Immature natural killer cell (primary cell): ENCODE measurements around the gene P2RY6. TPM values are rescaled to one million over a fixed set of nuclear protein-coding genes. Genes with fewer than 3 reads are reported as not detected.
"Not testable (repeated sequence)": the region's sequence is repeated elsewhere in the genome, so short reads cannot be mapped to it uniquely, and the experiment has no call there.

ENCODE experiments used
- DNase-seq, 3 donors: peaks; one replicate each; pipeline ENCODE4 v3.0.0; 2022; ENCODE audit warnings: mixed read lengths in 1 of 3
- H3K27ac Mint-ChIP-seq, 6 donors: one replicate each; pipeline ENCODE4 v1.8.0; 2020; ENCODE audit warnings: mixed read lengths in 6 of 6, mild to moderate bottlenecking in 5 of 6, inconsistent platforms in 4 of 6, moderate library complexity in 3 of 6
- H3K27me3 Mint-ChIP-seq, 3 donors: one replicate each; pipeline ENCODE4 v1.8.0; 2020 to 2021; ENCODE audit warnings: low read depth in 3 of 3, mild to moderate bottlenecking in 3 of 3, mixed read lengths in 3 of 3, moderate library complexity in 3 of 3, inconsistent platforms in 1 of 3
- H3K36me3 Mint-ChIP-seq, 3 donors: one replicate each; pipeline ENCODE4 v1.8.0; 2020; ENCODE audit warnings: mixed read lengths in 3 of 3, inconsistent platforms in 2 of 3, mild to moderate bottlenecking in 2 of 3
- H3K4me1 Mint-ChIP-seq, 2 donors: one replicate each; pipeline ENCODE4 v1.8.0; 2020; ENCODE audit warnings: inconsistent platforms in 2 of 2, mild to moderate bottlenecking in 2 of 2, mixed read lengths in 2 of 2, moderate library complexity in 1 of 2
- H3K4me3 Mint-ChIP-seq, 5 donors: one replicate each; pipeline ENCODE4 v1.8.0; 2020; ENCODE audit warnings: mild to moderate bottlenecking in 5 of 5, mixed read lengths in 5 of 5, inconsistent platforms in 3 of 5, moderate library complexity in 3 of 5
- H3K9me3 Mint-ChIP-seq, 6 donors: one replicate each; pipeline ENCODE4 v1.8.0; 2020; ENCODE audit warnings: mild to moderate bottlenecking in 6 of 6, mixed read lengths in 6 of 6, inconsistent platforms in 4 of 6, moderate library complexity in 3 of 6
- polyA plus RNA-seq, 3 donors: library from polyadenylated mRNA; unstranded; fragments of 300-500 nt; fragmentation: Illumina TruSeq; gene quantifications; one replicate each; pipeline ENCODE4 v1.2.3, GENCODE V29; 2021

P2RY6 gene
- polyA plus RNA-seq, 3 donors from 2014 or later, result 3.0 TPM; not detected in 2

DNA sequence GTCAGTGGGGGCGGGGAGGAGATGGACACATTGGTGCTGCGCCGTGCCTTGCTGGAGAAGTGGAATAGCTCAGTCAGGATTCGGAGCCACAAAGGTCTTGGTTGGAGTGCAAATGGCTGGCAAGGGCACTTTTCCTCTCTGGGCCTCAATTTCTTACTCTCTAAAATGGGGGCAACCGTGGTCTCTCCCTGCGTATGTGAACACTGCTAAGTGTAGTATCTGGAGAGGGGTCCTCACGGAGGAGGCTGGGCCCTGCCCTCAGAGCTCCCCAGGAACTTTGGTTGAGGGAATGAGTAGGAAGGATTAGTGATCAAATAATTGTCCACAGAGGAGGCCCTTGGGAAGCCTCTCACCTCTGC lies 521 bp downstream of the P2RY6 start:
- Mint-ChIP-seq H3K9me3 (no peaks in the 10 kb centered on the region), H3K27me3 (peaks cover 2 to 4% (median 3%) of the 10 kb centered on the region in 3 donors), H3K27ac (no peak overlapping the region), H3K4me1 (no peaks in the 10 kb centered on the region), H3K36me3 (no peaks in the 10 kb centered on the region), H3K4me3 (peak overlapping the region in 1 of 5 donors; percentile 13)
- DNase-seq, result no peak

DNA sequence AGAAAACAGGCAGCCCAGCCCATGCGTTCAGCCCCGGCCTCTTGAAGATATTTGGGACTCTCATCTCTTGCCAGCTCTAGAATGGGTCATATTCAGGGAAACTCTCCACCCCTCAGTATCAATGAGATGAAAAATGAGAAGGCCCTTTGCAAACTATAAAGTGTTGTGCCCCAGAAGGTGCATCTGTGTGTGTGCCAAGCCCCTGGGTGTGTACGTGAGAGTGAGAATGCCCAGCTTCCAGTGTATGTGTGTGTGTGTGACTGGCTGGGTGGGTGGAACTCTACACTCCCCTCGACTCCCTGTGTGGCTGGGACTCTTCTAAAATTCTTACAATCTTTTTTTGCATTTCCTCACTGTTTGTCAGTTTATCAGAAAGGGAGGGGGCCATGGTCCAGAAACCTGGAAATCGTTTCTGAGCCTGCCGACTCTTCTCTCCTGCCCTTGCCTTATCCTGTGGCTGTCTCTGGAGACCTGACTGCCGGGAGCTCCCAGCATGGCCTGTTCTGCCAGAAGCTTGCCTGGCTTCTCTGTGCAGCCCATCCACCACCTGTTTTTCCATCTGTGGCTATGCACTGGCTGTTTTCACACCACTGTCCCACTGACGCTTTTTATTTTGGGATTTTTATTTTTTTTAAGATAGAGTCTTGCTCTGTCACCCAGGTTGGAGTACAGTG lies 1.2 kb downstream of the P2RY6 start:
- Mint-ChIP-seq H3K4me3 (no peak overlapping the region), H3K27ac (no peak overlapping the region), H3K27me3 (peaks cover 2 to 4% (median 3%) of the 10 kb centered on the region in 3 donors), H3K9me3 (no peaks in the 10 kb centered on the region), H3K4me1 (no peaks in the 10 kb centered on the region), H3K36me3 (no peaks in the 10 kb centered on the region)
- no peak for DNase-seq

DNA sequence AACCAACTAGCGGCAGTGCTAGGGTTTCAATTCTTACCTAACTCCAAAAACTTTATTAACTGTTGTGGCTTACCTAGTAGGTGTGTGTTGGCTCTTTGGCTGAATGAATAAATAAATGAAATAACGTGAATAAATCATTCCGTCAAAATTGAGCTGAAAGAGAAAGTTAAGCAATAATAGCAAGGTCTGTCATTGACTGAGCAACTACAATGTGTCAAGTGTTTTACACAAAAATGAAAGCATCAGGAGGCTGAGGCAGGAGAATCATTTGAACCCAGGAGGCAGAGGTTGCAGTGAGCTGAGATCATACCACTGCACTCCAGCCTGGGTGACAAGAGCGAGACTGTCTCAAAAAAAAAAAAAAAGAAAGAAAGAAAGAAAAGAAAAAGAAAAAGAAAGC lies 2.1 kb downstream of the P2RY6 start:
- H3K9me3 Mint-ChIP-seq, DNase-seq, H3K4me1 Mint-ChIP-seq, H3K27me3 Mint-ChIP-seq, H3K36me3 Mint-ChIP-seq, H3K4me3 Mint-ChIP-seq, H3K27ac Mint-ChIP-seq: not testable (repeated sequence)

DNA sequence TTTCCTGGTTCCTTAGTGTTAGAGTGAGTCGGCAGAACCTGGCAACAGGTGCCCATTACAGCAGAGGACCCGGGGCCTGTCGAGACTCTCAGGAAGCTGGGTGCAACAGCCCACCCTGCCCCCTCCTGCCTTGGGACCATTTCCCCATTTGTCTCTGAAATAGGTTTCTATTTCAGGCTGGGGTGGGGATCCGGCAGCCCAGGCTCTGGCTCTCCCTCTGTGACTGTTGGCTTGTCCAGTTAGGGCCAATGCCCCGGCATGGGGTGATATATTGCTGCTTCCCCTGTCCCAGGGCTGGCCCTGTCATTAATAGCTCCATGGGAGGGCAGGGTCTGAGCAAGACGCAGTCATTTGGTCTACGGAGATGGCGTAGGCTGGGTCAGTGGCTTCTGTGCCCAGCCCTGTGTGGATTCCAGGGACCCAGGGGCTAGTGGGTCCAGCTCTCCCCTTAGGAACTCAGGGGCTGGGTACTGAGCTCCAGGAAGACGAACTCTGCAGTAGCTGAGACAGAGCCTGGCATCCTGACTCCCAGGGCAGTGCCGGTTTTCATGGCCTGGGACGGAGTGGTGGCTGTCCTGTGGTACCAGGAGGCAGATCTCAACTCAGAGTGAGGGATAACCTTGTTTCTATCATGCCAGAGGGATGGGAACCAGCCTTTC lies 2.7 kb downstream of the P2RY6 start:
- Mint-ChIP-seq H3K27me3 (peaks cover 2 to 4% (median 4%) of the 10 kb centered on the region in 3 donors), H3K4me3 (no peak overlapping the region), H3K36me3 (no peaks in the 10 kb centered on the region), H3K9me3 (no peaks in the 10 kb centered on the region), H3K4me1 (no peaks in the 10 kb centered on the region), H3K27ac (no peak overlapping the region)
- no peak for DNase-seq

DNA sequence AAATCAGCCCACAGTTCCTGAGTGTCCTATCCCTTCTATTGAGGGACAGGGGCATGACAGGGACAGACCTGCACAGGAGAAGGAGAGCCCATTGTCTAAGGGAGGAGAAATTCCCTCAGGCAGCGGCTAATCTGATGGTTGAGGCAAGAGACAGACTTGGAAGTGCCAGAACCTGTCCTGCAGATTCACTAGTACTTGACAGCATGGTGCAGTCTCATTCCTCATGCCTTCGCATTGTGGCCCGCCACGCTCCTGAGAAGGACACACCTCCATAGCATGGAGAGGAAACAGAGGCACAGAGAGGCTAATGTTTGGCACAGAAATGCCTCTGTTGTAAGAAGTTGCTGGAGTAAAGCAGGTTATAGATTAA lies 3.2 kb downstream of the P2RY6 start:
- Mint-ChIP-seq H3K27me3 (peaks cover 0 to 4% (median 4%) of the 10 kb centered on the region in 3 donors), H3K36me3 (no peaks in the 10 kb centered on the region), H3K4me1 (no peaks in the 10 kb centered on the region), H3K4me3 (no peak overlapping the region), H3K9me3 (no peaks in the 10 kb centered on the region), H3K27ac (no peak overlapping the region)
- DNase-seq, result no peak

DNA sequence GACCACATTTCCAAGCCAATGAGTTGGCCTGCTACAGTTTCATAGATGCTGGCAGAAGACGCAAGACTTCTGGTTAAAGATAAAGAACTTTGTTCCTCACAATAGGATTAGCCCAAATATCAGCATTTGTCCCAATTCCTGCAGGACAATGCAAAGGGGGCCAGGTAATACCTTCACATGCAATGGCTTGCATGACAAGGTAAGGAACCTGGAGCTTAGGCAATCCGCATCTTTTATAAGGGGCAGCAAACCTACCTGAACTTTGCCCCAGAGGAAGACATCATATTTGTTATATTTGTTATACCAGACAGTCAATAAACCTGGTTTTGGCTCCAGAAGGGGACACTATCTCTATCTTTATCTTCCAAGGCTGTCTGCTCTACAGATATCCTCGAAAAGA lies 5.3 kb downstream of the P2RY6 start:
- DNase-seq, result no peak
- Mint-ChIP-seq H3K4me1 (no peaks in the 10 kb centered on the region), H3K4me3 (no peak overlapping the region), H3K27ac (no peak overlapping the region), H3K36me3 (no peaks in the 10 kb centered on the region), H3K9me3 (no peaks in the 10 kb centered on the region), H3K27me3 (peaks cover 2 to 4% (median 3%) of the 10 kb centered on the region in 3 donors)

DNA sequence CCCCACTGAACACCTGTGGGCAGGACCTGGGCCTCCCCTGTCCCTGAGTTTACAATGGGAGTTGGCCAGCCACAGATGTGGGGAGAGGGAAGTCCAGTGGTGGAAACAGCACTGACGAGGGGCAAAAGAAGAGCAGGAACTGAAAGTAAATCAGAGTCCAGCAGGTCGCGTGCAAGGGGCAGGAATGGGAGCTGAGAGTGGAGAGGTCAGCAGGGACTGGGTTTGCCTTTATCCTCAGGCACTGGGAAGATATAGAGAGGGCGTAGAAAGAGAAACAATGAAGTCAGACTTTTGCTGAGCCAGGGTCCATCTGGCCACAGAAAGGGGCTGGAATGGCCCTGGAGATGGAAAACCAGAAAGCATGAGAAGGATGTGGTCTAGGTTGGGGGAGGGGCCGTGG lies 8.5 kb downstream of the P2RY6 start:
- Mint-ChIP-seq H3K27ac (no peak overlapping the region), H3K9me3 (no peaks in the 10 kb centered on the region), H3K36me3 (no peaks in the 10 kb centered on the region), H3K4me1 (no peaks in the 10 kb centered on the region), H3K4me3 (no peak overlapping the region), H3K27me3 (peaks cover 3 to 4% (median 4%) of the 10 kb centered on the region in 3 donors)
- no peak for DNase-seq

DNA sequence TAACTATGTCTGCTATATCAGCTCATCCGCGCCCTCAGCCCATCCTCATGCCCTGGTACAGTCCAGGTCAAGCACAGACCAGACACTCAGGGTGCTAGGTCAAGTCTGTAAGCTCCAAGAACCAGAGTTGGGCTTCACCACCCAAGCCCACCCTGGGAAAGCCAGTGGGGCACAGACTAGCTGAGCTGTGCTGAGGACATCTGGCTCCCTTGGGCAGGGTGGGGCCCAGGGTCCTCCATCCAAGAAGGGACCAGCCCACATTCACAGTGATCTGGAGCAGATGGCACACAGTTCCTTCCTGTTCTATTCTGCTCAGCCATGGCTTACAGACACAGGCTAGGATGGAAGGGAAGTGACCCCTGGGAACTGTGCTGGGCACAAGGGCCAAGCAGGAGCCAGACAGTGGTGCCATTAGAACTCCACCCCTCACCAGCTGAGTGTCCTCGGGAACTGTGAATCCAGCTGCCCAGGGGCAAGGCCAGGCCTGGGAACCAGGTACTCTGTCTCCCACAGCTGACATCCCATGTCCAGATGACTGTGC lies 9.1 kb downstream of the P2RY6 start:
- DNase-seq, result no peak
- H3K36me3 Mint-ChIP-seq, result no peaks in the 10 kb centered on the region

DNA sequence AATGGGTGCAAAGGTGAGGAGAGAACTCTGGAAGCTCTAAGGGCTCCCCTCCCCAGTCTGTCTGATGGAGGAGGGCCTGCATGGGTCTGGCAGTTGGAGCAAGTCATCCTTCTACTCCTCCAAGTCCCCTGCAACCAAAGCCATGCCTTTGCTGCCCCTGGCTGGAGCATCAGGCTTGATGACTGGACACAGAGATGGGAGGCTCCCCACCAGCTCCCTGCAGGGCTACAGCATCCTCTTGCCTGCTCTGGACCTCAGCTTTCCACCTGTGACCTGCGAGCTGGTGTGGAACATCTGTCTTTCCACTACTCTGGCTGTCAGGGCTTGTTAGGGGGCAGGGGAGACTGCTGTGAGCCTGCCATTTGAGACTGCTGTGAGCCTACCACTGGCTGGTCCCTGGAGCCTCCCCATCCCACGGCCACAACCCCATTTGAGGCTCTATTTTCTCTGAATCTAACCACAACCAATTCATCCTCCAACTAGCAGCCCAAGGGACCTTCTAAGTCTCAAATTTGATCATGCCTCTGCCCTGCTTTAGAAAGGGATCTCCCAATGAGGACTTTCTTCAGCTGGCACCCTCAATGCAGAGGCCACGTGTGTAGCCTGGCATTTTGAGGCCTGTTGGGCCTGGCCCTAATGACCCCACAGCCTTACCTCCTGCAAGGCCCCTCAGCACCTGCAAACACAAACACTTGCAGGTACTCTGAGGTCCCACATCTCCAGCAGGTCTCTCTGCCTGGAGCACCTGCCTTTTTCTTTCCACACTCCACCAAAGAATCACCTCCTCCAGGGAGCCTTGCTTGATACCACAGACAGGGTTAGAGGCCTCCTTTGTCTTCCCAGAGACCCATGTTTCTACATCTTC lies 9.9 kb downstream of the P2RY6 start:
- Mint-ChIP-seq H3K27ac (no peak overlapping the region), H3K9me3 (no peaks in the 10 kb centered on the region), H3K36me3 (no peaks in the 10 kb centered on the region)

More for the DNA sequence above, 9.1 kb downstream of the P2RY6 start:
- H3K4me1 Mint-ChIP-seq, result no peaks in the 10 kb centered on the region
- H3K27ac Mint-ChIP-seq, result no peak overlapping the region
- no peaks in the 10 kb centered on the region for H3K9me3 Mint-ChIP-seq
- H3K27me3 Mint-ChIP-seq, result peaks cover 2 to 4% (median 3%) of the 10 kb centered on the region in 3 donors
- no peak overlapping the region for H3K4me3 Mint-ChIP-seq

DNA sequence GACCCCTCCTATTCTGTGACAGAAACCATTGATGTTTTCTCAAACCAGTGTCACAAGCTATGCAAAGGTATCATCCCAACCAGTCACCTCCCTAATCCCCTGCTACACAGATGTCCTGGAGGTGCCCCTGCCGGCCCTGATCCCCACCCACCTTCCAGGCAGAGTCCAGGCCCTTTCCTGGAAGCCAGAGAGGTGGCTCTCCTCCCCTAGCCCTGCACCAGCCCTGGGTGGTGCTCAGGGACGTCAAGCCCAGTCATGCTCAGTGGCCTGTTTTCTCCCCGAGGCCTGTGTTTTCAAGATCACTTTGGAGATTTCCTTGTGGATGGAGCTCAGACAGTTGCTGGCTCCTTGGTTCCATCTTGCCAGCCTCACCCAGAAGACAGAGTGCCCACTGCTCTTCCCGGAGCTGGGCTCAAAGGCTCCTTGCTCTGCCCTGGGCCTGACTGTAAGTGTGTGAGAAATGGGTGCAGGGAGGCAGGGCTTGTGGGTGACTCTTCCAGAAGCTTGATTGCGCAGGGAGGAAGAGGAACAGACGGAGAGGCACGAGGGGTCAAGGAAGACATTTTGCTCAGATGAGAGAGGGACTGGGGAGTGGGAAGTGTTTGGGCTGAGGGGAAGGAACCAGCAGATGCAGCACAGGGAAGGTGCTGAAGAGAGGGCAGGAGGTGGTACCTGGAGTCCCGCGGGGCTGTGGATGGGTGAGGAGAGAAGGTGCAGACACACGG lies 11.3 kb downstream of the P2RY6 start:
- H3K27ac Mint-ChIP-seq, result no peak overlapping the region
- no peak overlapping the region for H3K4me3 Mint-ChIP-seq
- H3K27me3 Mint-ChIP-seq, result peaks cover 0 to 4% (median 3%) of the 10 kb centered on the region in 3 donors
- no peak for DNase-seq
- no peaks in the 10 kb centered on the region for H3K36me3 Mint-ChIP-seq
- no peaks in the 10 kb centered on the region for H3K4me1 Mint-ChIP-seq
- H3K9me3 Mint-ChIP-seq, result no peaks in the 10 kb centered on the region

More for the DNA sequence above, 9.9 kb downstream of the P2RY6 start:
- Mint-ChIP-seq H3K27me3 (peaks cover 0 to 4% (median 3%) of the 10 kb centered on the region in 3 donors), H3K4me3 (no peak overlapping the region), H3K4me1 (no peaks in the 10 kb centered on the region)
- no peak for DNase-seq

DNA sequence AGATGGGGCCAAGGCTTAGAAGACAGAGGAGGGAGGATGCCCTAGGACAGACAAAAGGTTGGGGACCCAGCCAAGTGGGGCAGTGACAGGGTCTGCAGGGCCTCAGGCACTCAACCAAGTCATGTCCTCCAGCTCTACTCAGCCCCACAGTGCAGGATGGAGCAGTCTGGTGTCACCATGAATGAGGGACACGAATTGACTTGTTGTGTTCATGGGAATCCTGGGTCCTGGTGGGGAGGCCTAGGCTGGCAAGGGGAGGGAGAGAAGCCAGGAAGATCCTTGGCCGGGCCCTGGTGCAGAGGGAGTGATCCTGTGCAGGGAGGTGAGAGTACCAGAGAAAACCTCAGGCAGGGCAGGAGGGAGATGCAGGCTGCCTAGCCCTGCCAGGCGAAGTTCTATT lies 12.0 kb downstream of the P2RY6 start:
- H3K4me1 Mint-ChIP-seq, result peaks cover 4% of the 10 kb centered on the region in 2 donors
- no peaks in the 10 kb centered on the region for H3K9me3 Mint-ChIP-seq
- no peak overlapping the region for H3K27ac Mint-ChIP-seq
- DNase-seq, result no peak
- no peak overlapping the region for H3K4me3 Mint-ChIP-seq
- no peaks in the 10 kb centered on the region for H3K36me3 Mint-ChIP-seq
- H3K27me3 Mint-ChIP-seq, result peaks cover 0 to 4% (median 3%) of the 10 kb centered on the region in 3 donors

DNA sequence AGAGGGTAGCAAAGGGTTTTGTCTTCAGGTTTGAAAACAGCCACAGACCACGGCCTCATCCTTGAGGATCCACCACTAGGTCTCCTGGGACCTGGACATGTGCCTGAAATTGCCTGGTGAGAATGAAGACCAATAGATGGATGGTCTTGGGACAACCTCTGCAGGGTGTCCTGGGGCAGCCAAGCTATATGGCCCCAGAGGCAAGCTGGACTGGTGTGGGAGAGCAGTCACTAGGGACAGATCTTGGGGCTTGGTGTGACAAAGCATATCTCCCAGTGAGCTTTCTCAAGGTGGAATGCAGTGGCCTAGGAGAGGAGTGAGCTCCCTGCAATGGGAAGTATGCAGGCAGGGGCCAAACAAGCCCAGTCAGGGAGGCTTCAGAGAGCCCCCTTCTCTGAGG lies 13.6 kb downstream of the P2RY6 start:
- Mint-ChIP-seq H3K4me1 (peaks cover 9% of the 10 kb centered on the region in 2 donors), H3K27ac (no peak overlapping the region), H3K36me3 (no peaks in the 10 kb centered on the region), H3K27me3 (peaks cover 0 to 4% (median 1%) of the 10 kb centered on the region in 3 donors), H3K4me3 (no peak overlapping the region), H3K9me3 (no peaks in the 10 kb centered on the region)
- DNase-seq, result no peak

DNA sequence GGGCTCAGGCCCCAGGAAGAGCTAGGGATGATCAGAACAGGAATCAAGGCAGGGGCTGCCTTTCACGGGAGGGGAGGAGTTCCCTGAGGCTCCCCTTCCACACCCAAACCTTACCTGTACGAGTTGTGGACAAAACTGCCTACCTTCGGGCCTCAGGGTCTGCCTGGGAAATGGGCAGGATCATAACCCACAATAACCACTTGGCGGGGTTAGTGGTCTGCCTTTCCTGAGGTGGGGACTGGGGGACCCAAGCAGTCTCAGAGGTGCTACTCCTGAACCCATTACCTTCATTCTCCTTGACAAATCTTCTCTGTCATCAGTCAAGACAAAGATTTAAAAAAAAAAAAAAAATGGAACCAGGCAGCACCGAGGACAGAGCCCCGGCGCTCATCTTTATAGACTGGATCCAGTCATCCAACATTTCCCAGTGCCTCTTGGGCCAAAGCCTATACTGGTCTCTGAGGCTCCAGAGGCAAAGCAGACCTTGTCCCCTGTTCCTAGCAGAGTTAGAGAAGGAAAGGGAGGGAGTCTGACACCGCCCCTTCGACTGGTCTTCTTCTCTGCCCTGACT lies 14.2 kb downstream of the P2RY6 start:
- DNase-seq, result no peak
- Mint-ChIP-seq H3K27ac (no peak overlapping the region), H3K4me1 (peaks cover 9% of the 10 kb centered on the region in 2 donors)

More for the DNA sequence above, 14.2 kb downstream of the P2RY6 start:
- Mint-ChIP-seq H3K9me3 (no peaks in the 10 kb centered on the region), H3K36me3 (no peaks in the 10 kb centered on the region), H3K4me3 (no peak overlapping the region), H3K27me3 (peaks cover 0 to 4% (median 1%) of the 10 kb centered on the region in 3 donors)
